Measurements from ENCODE around the gene ENPP6. TPM values are rescaled to one million over a fixed set of nuclear protein-coding genes. Genes with fewer than 3 reads are reported as not detected.

The ENPP6 gene
- total and polyA plus RNA-seq, 4 donors: 0.13 to 1.8 (median 0.19) TPM; not detected in 1

DNA sequence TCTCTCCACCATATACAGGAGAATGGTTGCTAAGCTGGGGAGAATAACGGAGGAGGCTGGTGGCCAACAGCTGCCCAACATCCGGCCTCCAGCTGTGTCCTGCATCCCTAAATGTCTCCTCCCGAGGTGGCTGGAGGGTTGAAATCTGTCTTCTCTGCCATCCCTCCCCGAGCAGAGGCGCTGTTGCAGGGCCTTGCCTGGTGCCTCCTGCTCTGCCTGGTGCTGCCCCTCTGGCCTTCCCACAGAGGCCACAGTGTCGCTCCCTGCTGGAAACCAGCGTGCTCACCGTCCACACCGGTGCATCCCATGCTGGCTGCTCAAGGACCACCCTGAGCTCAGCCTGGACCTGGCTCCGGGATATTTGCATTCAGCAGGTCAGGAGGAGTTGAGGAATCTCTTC, 115.2 kb downstream of the ENPP6 start:
- WGBS, 2 donors: 95 to 99% methylated on average over 10 of the region's 10 CpGs
- H3K9me3 ChIP-seq (ENCODE audit: control insufficient read depth, low read length): no peaks in the 10 kb centered on the region
- no peaks in the 10 kb centered on the region for H3K4me1 ChIP-seq (ENCODE audit: control insufficient read depth in 1 of 2, insufficient read depth in 2 of 2, low read length in 2 of 2)
- DNase-seq (no peak), ATAC-seq (ENCODE audit: low FRiP score) (no peak)
- intact Hi-C loops (cut with DNase I): loop anchor here (5.0 to 10.0 kb wide), 2 partner anchors 258 to 260 kb away; no protein-coding TSS in a partner anchor
- no peak overlapping the region for H3K27ac ChIP-seq (ENCODE audit: low read depth in 1 of 2, low read length in 2 of 2)
- no peak overlapping the region for H3K4me3 ChIP-seq (ENCODE audit: low read length in 2 of 2)
- no peaks in the 10 kb centered on the region for H3K36me3 ChIP-seq (ENCODE audit: control insufficient read depth in 1 of 2, insufficient read depth in 2 of 2, low read length in 1 of 2)
- H3K27me3 ChIP-seq (ENCODE audit: control insufficient read depth in 1 of 2, insufficient read depth in 2 of 2, low read length in 1 of 2): no peaks in the 10 kb centered on the region

GRCh38 chr4:184101711-184102110, 116.0 kb downstream of the ENPP6 start:
- Histone ChIP-seq H3K4me3 (ENCODE audit: low read length in 2 of 2) (no peak overlapping the region), H3K36me3 (ENCODE audit: control insufficient read depth in 1 of 2, insufficient read depth in 2 of 2, low read length in 1 of 2) (no peaks in the 10 kb centered on the region), H3K27me3 (ENCODE audit: control insufficient read depth in 1 of 2, insufficient read depth in 2 of 2, low read length in 1 of 2) (no peaks in the 10 kb centered on the region), H3K27ac (ENCODE audit: low read depth in 1 of 2, low read length in 2 of 2) (no peak overlapping the region), H3K9me3 (ENCODE audit: control insufficient read depth, low read length) (no peaks in the 10 kb centered on the region), H3K4me1 (ENCODE audit: control insufficient read depth in 1 of 2, insufficient read depth in 2 of 2, low read length in 2 of 2) (no peaks in the 10 kb centered on the region)
- WGBS, 2 donors: 90 to 98% methylated on average over 11 of the region's 11 CpGs
- ATAC-seq (ENCODE audit: low FRiP score) (no peak), DNase-seq (no peak)
- intact Hi-C loops (cut with DNase I): loop anchor here (5.0 to 10.0 kb wide), 2 partner anchors 257 to 259 kb away; no protein-coding TSS in a partner anchor

GRCh38 chr4:184100297-184100885, 117.3 kb downstream of the ENPP6 start:
- H3K27me3 ChIP-seq (ENCODE audit: control insufficient read depth in 1 of 2, insufficient read depth in 2 of 2, low read length in 1 of 2): no peaks in the 10 kb centered on the region
- no peaks in the 10 kb centered on the region for H3K36me3 ChIP-seq (ENCODE audit: control insufficient read depth in 1 of 2, insufficient read depth in 2 of 2, low read length in 1 of 2)
- H3K9me3 ChIP-seq (ENCODE audit: control insufficient read depth, low read length): no peaks in the 10 kb centered on the region
- no peak for ATAC-seq (ENCODE audit: low FRiP score)
- DNase-seq: no peak
- WGBS, 2 donors: 49 to 74% methylated on average over 14 of the region's 14 CpGs
- H3K27ac ChIP-seq (ENCODE audit: low read depth in 1 of 2, low read length in 2 of 2): no peak overlapping the region
- no peak overlapping the region for H3K4me3 ChIP-seq (ENCODE audit: low read length in 2 of 2)
- intact Hi-C loops (cut with DNase I): loop anchor here (5.0 to 10.0 kb wide), 2 partner anchors 256 to 258 kb away; no protein-coding TSS in a partner anchor
- no peaks in the 10 kb centered on the region for H3K4me1 ChIP-seq (ENCODE audit: control insufficient read depth in 1 of 2, insufficient read depth in 2 of 2, low read length in 2 of 2)

- no peak for DNase-seq
- no peak overlapping the region for H3K4me3 ChIP-seq (ENCODE audit: low read length in 2 of 2)
- no peaks in the 10 kb centered on the region for H3K9me3 ChIP-seq (ENCODE audit: control insufficient read depth, low read length)
- H3K36me3 ChIP-seq (ENCODE audit: control insufficient read depth in 1 of 2, insufficient read depth in 2 of 2, low read length in 1 of 2): no peaks in the 10 kb centered on the region
- H3K27me3 ChIP-seq (ENCODE audit: control insufficient read depth in 1 of 2, insufficient read depth in 2 of 2, low read length in 1 of 2): no peaks in the 10 kb centered on the region
- H3K27ac ChIP-seq (ENCODE audit: low read depth in 1 of 2, low read length in 2 of 2): no peak overlapping the region
- no peaks in the 10 kb centered on the region for H3K4me1 ChIP-seq (ENCODE audit: control insufficient read depth in 1 of 2, insufficient read depth in 2 of 2, low read length in 2 of 2)
- 84 to 93% methylated on average over 10 of the region's 10 CpGs for WGBS, 2 donors
- intact Hi-C loops (cut with DNase I): no loop called here
- ATAC-seq (ENCODE audit: low FRiP score): no peak
Observed at GRCh38 chr4:184099535-184099966, 118.1 kb downstream of the ENPP6 start.

GRCh38 chr4:184099000-184099399, 118.7 kb downstream of the ENPP6 start:
- ATAC-seq (ENCODE audit: low FRiP score): no peak

DNA sequence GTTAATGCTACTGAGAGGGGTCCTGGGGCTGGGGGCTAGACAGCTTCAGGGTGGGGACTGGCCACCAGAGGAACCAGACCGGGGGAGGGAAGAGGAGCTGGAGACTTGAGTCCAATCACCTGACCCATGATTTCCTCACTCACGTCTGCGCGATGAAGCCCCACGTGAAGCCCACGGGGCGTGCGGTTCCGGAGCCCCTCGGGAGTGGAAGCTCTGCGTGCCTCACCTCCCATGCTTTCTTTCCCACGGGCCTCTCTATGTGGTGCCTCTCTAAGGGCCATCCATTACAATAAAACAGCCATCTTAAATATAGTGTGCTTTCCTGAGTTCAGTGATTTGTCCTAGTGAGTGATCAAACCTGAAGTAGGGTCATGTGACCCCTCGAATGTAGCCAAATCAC, 119.9 kb downstream of the ENPP6 start:
- DNase-seq (no peak), ATAC-seq (ENCODE audit: low FRiP score) (no peak)
- intact Hi-C loops (cut with DNase I): no loop called here
- Histone ChIP-seq H3K4me1 (ENCODE audit: control insufficient read depth in 1 of 2, insufficient read depth in 2 of 2, low read length in 2 of 2) (no peaks in the 10 kb centered on the region), H3K9me3 (ENCODE audit: control insufficient read depth, low read length) (no peaks in the 10 kb centered on the region), H3K27me3 (ENCODE audit: control insufficient read depth in 1 of 2, insufficient read depth in 2 of 2, low read length in 1 of 2) (no peaks in the 10 kb centered on the region), H3K4me3 (ENCODE audit: low read length in 2 of 2) (no peak overlapping the region), H3K27ac (ENCODE audit: low read depth in 1 of 2, low read length in 2 of 2) (no peak overlapping the region), H3K36me3 (ENCODE audit: control insufficient read depth in 1 of 2, insufficient read depth in 2 of 2, low read length in 1 of 2) (no peaks in the 10 kb centered on the region)
- 96 to 97% methylated on average over 13 of the region's 13 CpGs for WGBS, 2 donors

More at GRCh38 chr4:184099000-184099399, 118.7 kb downstream of the ENPP6 start:
- Histone ChIP-seq H3K4me1 (ENCODE audit: control insufficient read depth in 1 of 2, insufficient read depth in 2 of 2, low read length in 2 of 2) (no peaks in the 10 kb centered on the region), H3K27me3 (ENCODE audit: control insufficient read depth in 1 of 2, insufficient read depth in 2 of 2, low read length in 1 of 2) (no peaks in the 10 kb centered on the region), H3K9me3 (ENCODE audit: control insufficient read depth, low read length) (no peaks in the 10 kb centered on the region), H3K4me3 (ENCODE audit: low read length in 2 of 2) (no peak overlapping the region), H3K27ac (ENCODE audit: low read depth in 1 of 2, low read length in 2 of 2) (no peak overlapping the region), H3K36me3 (ENCODE audit: control insufficient read depth in 1 of 2, insufficient read depth in 2 of 2, low read length in 1 of 2) (no peaks in the 10 kb centered on the region)
- intact Hi-C loops (cut with DNase I): no loop called here
- no peak for DNase-seq
- WGBS, 2 donors: 85 to 90% methylated on average over 4 of the region's 4 CpGs

DNA sequence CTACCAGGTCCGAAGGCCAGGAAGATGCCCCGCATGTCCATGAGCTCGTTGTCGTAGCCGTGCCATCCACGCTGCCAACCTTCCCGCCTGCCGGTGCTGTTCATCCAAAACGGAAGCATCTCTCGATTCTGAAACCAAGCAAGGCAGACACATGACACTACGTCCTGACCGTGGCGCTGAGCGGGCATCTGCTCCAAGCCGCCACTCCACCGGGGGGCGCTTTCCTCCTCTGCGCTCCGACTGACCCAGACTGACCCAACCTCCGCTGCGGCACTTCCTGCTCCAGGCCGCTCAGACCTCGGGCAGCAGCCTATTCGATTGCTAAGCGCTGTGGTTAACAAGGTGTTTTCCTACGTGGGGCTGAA, 120.5 kb downstream of the ENPP6 start:
- Histone ChIP-seq H3K4me1 (ENCODE audit: control insufficient read depth in 1 of 2, insufficient read depth in 2 of 2, low read length in 2 of 2) (no peaks in the 10 kb centered on the region), H3K36me3 (ENCODE audit: control insufficient read depth in 1 of 2, insufficient read depth in 2 of 2, low read length in 1 of 2) (no peaks in the 10 kb centered on the region), H3K9me3 (ENCODE audit: control insufficient read depth, low read length) (no peaks in the 10 kb centered on the region), H3K27ac (ENCODE audit: low read depth in 1 of 2, low read length in 2 of 2) (no peak overlapping the region), H3K4me3 (ENCODE audit: low read length in 2 of 2) (peak overlapping the region in 1 of 2 donors; percentile 23), H3K27me3 (ENCODE audit: control insufficient read depth in 1 of 2, insufficient read depth in 2 of 2, low read length in 1 of 2) (no peaks in the 10 kb centered on the region)
- DNase-seq (peak; percentile 81 to 88), ATAC-seq (ENCODE audit: low FRiP score) (peak; percentile 64)
- 35 to 44% methylated on average over 26 of the region's 26 CpGs for WGBS, 2 donors
- intact Hi-C loops (cut with DNase I): no loop called here

- intact Hi-C loops (cut with DNase I): no loop called here
- Histone ChIP-seq H3K27me3 (ENCODE audit: control insufficient read depth in 1 of 2, insufficient read depth in 2 of 2, low read length in 1 of 2) (no peaks in the 10 kb centered on the region), H3K4me1 (ENCODE audit: control insufficient read depth in 1 of 2, insufficient read depth in 2 of 2, low read length in 2 of 2) (no peaks in the 10 kb centered on the region), H3K4me3 (ENCODE audit: low read length in 2 of 2) (peak overlapping the region in 1 of 2 donors; percentile 23), H3K9me3 (ENCODE audit: control insufficient read depth, low read length) (no peaks in the 10 kb centered on the region), H3K36me3 (ENCODE audit: control insufficient read depth in 1 of 2, insufficient read depth in 2 of 2, low read length in 1 of 2) (no peaks in the 10 kb centered on the region), H3K27ac (ENCODE audit: low read depth in 1 of 2, low read length in 2 of 2) (no peak overlapping the region)
- no peak for DNase-seq
- 77 to 80% methylated on average over 13 of the region's 13 CpGs for WGBS, 2 donors
- ATAC-seq (ENCODE audit: low FRiP score): no peak
Observed at GRCh38 chr4:184096561-184097240, 121.0 kb downstream of the ENPP6 start.
